K562 (cell line): Measurements from ENCODE around the gene ADM. TPM values are rescaled to one million over a fixed set of nuclear protein-coding genes. Genes with fewer than 3 reads are reported as not detected.
A peak's percentile ranks its signal among the peaks of the same experiment; 100 is the strongest.

ENCODE experiments used
- ATAC-seq: fragments of 200-7000 bp; cut with Tn5 transposase; 3 replicates; pipeline ENCODE4 v1.9.1; 2020; ENCODE audit warnings: moderate library complexity
- BruUV-seq: library from RNA; stranded (reverse); fragments of 400-500 nt; replicated peaks from 2 replicates; lab custom pipeline; 2021; lab: Mats Ljungman, UMichigan
- CTCF ChIA-PET: fragments of 300-600 bp; formaldehyde crosslinking; extraction: SDS; loops from one replicate; lab custom pipeline; 2021; ENCODE audit warnings: low intra/inter-chr PET ratio; lab: Yijun Ruan, JAX
- POLR2A ChIA-PET: fragments of 300-600, 350-650 bp; sonication (Branson Sonifier 250); formaldehyde crosslinking; extraction: SDS; loops from one replicate; lab custom pipeline; 2021; ENCODE audit warnings: antibody characterized with exemption, inconsistent platforms; lab: Yijun Ruan, JAX
- DNase-seq, 4 experiments: peaks; one replicate each; pipeline versions ENCODE4 v3.0.0 to v3.0.0-alpha.2; 2011 to 2018; ENCODE audit warnings: low spot score in 3 of 4, mixed read lengths in 3 of 4; ENCODE audit errors: extremely low read depth in 1 of 4
- FAIRE-seq: peaks from 2 replicates; lab custom pipeline; 2011; peaks lifted over from hg19 to GRCh38; lab: Jason Lieb, UNC
- H2AFZ ChIP-seq: 2 replicates; pipeline ENCODE4 v1.6.0; 2011; ENCODE audit warnings: low read depth, low read length, control low read depth, inconsistent platforms
- H3K27ac ChIP-seq: fragments of 200-600 bp; 3 replicates; pipeline ENCODE4 v1.8.0; 2011; ENCODE audit warnings: low read depth, mild to moderate bottlenecking, control low read depth, inconsistent platforms, low read length, moderate library complexity, mixed read lengths; ENCODE audit errors: extremely low read depth
- H3K27me3 ChIP-seq, 2 experiments: fragments of 300-600 bp in 1 of 2; 2 replicates in 1 of 2; 3 replicates in 1 of 2; pipeline versions ENCODE4 v1.6.0 to v1.8.0; 2011; ENCODE audit warnings: inconsistent platforms in 2 of 2, low read length in 2 of 2, mild to moderate bottlenecking in 1 of 2, mixed read lengths in 1 of 2, moderate library complexity in 1 of 2; ENCODE audit not compliant: control insufficient read depth in 2 of 2, insufficient read depth in 2 of 2
- H3K36me3 ChIP-seq: fragments of 300-600 bp; 3 replicates; pipeline ENCODE4 v1.8.0; 2011; ENCODE audit warnings: mild to moderate bottlenecking, low read length, inconsistent platforms; ENCODE audit not compliant: control insufficient read depth, insufficient read depth
- H3K4me1 ChIP-seq, 2 experiments: fragments of 200-600 bp in 1 of 2; replicated peaks in 1 of 2; 2 replicates in 1 of 2; 3 replicates in 1 of 2; pipeline versions ENCODE4 v1.5.1 to v1.8.0; 2011; ENCODE audit warnings: inconsistent platforms in 2 of 2, low read length in 2 of 2, mild to moderate bottlenecking in 1 of 2, mixed read lengths in 1 of 2, moderate library complexity in 1 of 2; ENCODE audit not compliant: control insufficient read depth in 2 of 2, insufficient read depth in 2 of 2
- H3K4me2 ChIP-seq: 2 replicates; pipeline ENCODE4 v1.6.1; 2011; ENCODE audit warnings: low read length, control low read depth, inconsistent platforms, mixed read lengths; ENCODE audit not compliant: insufficient read depth
- H3K4me3 ChIP-seq: fragments of 200-600 bp; sonication (generic), shearing (Covaris generic); 2 replicates; pipeline ENCODE4 v1.5.1; 2016; ENCODE audit warnings: control low read depth, inconsistent platforms
- H3K79me2 ChIP-seq: fragments of 200-600 bp; 3 replicates; pipeline ENCODE4 v1.8.0; 2011; ENCODE audit warnings: low read length, inconsistent platforms; ENCODE audit not compliant: control insufficient read depth, insufficient read depth
- H3K9ac ChIP-seq, 2 experiments: 2 replicates each; pipeline versions ENCODE4 v1.6.0 to v1.6.1; 2011; ENCODE audit warnings: low read depth in 2 of 2, low read length in 2 of 2, control low read depth in 1 of 2, inconsistent platforms in 1 of 2, mild to moderate bottlenecking in 1 of 2, mixed read lengths in 1 of 2; ENCODE audit not compliant: insufficient read depth in 1 of 2
- H3K9me1 ChIP-seq: one replicate; pipeline ENCODE4 v1.6.0; 2011; ENCODE audit warnings: inconsistent platforms, mild to moderate bottlenecking, low read length, moderate library complexity; ENCODE audit not compliant: control insufficient read depth, insufficient read depth
- H3K9me3 ChIP-seq: replicated peaks from 2 replicates; pipeline ENCODE4 v1.5.1; 2011; ENCODE audit warnings: low read depth, low read length, inconsistent platforms; ENCODE audit not compliant: control insufficient read depth, insufficient read depth
- H4K20me1 ChIP-seq: replicated peaks from 2 replicates; pipeline ENCODE4 v1.6.1; 2011; ENCODE audit warnings: low read length, inconsistent platforms, mixed read lengths; ENCODE audit not compliant: control insufficient read depth, insufficient read depth
- EZH2 ChIP-seq: IDR thresholded peaks from 2 replicates; pipeline ENCODE4 v1.6.1; 2012; ENCODE audit warnings: low read depth, mild to moderate bottlenecking, inconsistent platforms, low read length, borderline replicate concordance
- JUND ChIP-seq, 2 experiments: IDR thresholded peaks; 2 replicates in 1 of 2; 3 replicates in 1 of 2; pipeline ENCODE4 v1.6.1; 2011; ENCODE audit warnings: borderline replicate concordance in 2 of 2, low read depth in 2 of 2, low read length in 2 of 2, improper control_type of control experiment in 1 of 2, missing biosample characterization in 1 of 2, missing genetic modification characterization in 1 of 2, missing genetic modification reagents in 1 of 2
- KAT7 ChIP-seq: sonication (generic); formaldehyde crosslinking; IDR thresholded peaks from 2 replicates; pipeline ENCODE4 v1.8.0; 2022; ENCODE audit warnings: missing genetic modification reagents, mild to moderate bottlenecking, borderline replicate concordance
- KLF13 ChIP-seq: fragments of 450-650 bp; IDR thresholded peaks from 2 replicates; pipeline ENCODE4 v1.6.1; 2016; ENCODE audit warnings: missing genetic modification characterization, low read depth, mild to moderate bottlenecking, missing compliant biosample characterization, moderate library complexity, borderline replicate concordance
- LEF1 ChIP-seq: fragments of 450-650 bp; IDR thresholded peaks from 2 replicates; pipeline ENCODE4 v1.6.1; 2016; ENCODE audit warnings: mild to moderate bottlenecking
- ZNF583 ChIP-seq: fragments of 250-450 bp; sonication (Bioruptor Pico); IDR thresholded peaks from 2 replicates; pipeline ENCODE4 v1.4.0; 2020
- ZNF830 ChIP-seq: fragments of 250-450 bp; sonication (Bioruptor Pico); IDR thresholded peaks from 2 replicates; pipeline ENCODE4 v1.5.0; 2021; ENCODE audit warnings: mild to moderate bottlenecking
- WGBS: fragments of 100-300 bp; shearing (Covaris generic); methylation state at CpG from one replicate; pipeline ENCODE4 v1.1.6; 2016; ENCODE audit warnings: low coverage, mixed read lengths; ENCODE audit not compliant: insufficient coverage; ENCODE audit errors: missing lambda C conversion rate; 5-methylcytosine and 5-hydroxymethylcytosine counted together
- in situ Hi-C: fragments of 300-500 bp; cut with MboI; formaldehyde crosslinking; loops from 4 replicates; pipeline ENCODE4 v1.15.0; 2018; ENCODE audit warnings: inconsistent platforms, mixed read lengths
- intact Hi-C: fragments of 100-400 bp; cut with micrococcal nuclease; formaldehyde crosslinking; loops from 2 replicates; pipeline ENCODE4 v1.14.2; 2022
- polyA plus RNA-seq, 8 experiments: library from polyadenylated mRNA; depleted of rRNA in 4 of 8; stranded (reverse) in 5 of 8; unstranded in 3 of 8; fragments of >200 nt; fragmentation: Nextera tagmentation in 2 of 8; fragmentation: Illumina TruSeq in 1 of 8; extraction: Ambion mirVana in 2 of 8; extraction: Trizol in 1 of 8; gene quantifications; 2 replicates each; pipeline versions ENCODE4 v1.2.1 to v1.2.3, GENCODE V29; 2011 to 2014; ENCODE audit warnings: inconsistent platforms in 1 of 8, missing spikeins in 1 of 8
- total RNA-seq, 7 experiments: library from RNA; depleted of rRNA in 6 of 7; stranded (reverse); fragments of >200 nt in 6 of 7; fragmentation: Illumina TruSeq in 2 of 7; extraction: Trizol in 2 of 7; gene quantifications; 2 replicates each; pipeline versions ENCODE4 v1.2.1 to v1.2.3, GENCODE V29; 2011 to 2021; ENCODE audit warnings: low replicate concordance in 1 of 7
- TF ChIP-seq, protein P1 (sequence below): IDR thresholded peaks from 2 replicates; pipeline ENCODE4 v1.6.1; 2011; ENCODE audit warnings: borderline replicate concordance, low read depth, mild to moderate bottlenecking, moderate library complexity, low read length; ENCODE audit not compliant: insufficient read depth, poor library complexity, severe bottlenecking
- TF ChIP-seq, protein P2 (sequence below): fragments of 250-450 bp; sonication (Bioruptor Pico); IDR thresholded peaks from 2 replicates; pipeline ENCODE4 v1.8.0; 2021; ENCODE audit warnings: borderline replicate concordance, mild to moderate bottlenecking, moderate library complexity; ENCODE audit not compliant: poor library complexity, severe bottlenecking
- TF ChIP-seq, protein P3 (sequence below): fragments of 250-450 bp; sonication (Bioruptor Pico); IDR thresholded peaks from 2 replicates; pipeline ENCODE4 v1.8.0; 2021; ENCODE audit warnings: moderate library complexity, mild to moderate bottlenecking, inconsistent platforms
- TF ChIP-seq, protein P4 (sequence below), 2 experiments: fragments of 450-650 bp in 1 of 2; sonication (generic) in 1 of 2; formaldehyde crosslinking in 1 of 2; IDR thresholded peaks in 1 of 2; conservative IDR thresholded peaks in 1 of 2; 2 replicates each; pipeline versions ENCODE4 v1.6.1 to v1.8.1; 2016 to 2023; ENCODE audit warnings: mild to moderate bottlenecking in 2 of 2, moderate library complexity in 2 of 2, inconsistent platforms in 1 of 2, missing genetic modification reagents in 1 of 2
- TF ChIP-seq, protein P5 (sequence below): fragments of 250-450 bp; sonication (Bioruptor Pico); IDR thresholded peaks from 2 replicates; pipeline ENCODE4 v1.8.0; 2022; ENCODE audit warnings: inconsistent platforms
- TF ChIP-seq, protein P6 (sequence below): sonication (generic); formaldehyde crosslinking; IDR thresholded peaks from 2 replicates; pipeline ENCODE4 v1.8.0; 2022; ENCODE audit warnings: mild to moderate bottlenecking, missing genetic modification reagents

Gene ADM
- total and polyA plus RNA-seq, 9 of the 15 experiments (the other 6 are each of a cell fraction or from before 2014, with no cell fraction given): 0.23 to 0.49 (median 0.32) TPM; not detected in 6

DNA sequence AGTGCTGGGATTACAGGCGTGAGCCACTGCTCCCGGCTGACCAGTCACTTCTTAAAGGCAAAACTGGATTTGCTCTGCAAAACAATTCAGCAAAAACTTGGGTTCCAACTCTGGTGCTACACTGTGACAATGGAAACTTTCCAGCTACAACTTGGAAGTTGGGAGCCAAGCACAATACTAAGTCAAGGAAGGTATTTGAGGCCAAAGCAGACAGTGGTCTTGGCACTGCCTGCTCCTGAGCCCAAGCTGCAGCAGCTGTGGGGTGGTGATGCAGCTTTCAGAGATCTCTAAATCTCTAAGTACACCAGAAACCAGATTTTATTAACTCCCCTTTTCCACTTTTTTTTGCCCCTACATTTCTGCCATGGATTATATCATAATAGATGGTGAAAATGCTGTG lies 17.5 kb downstream of the ADM start:
- Histone ChIP-seq H3K4me2 (peak overlapping the region; percentile 51; the same call in 1 of the 2 replicates), H3K4me3 (no peak overlapping the region), H3K79me2 (no peaks in the 10 kb centered on the region), H3K27ac (no peak overlapping the region), H3K4me1 (peaks cover 0 to 5% of the 10 kb centered on the region in 2 experiments; a peak in 2 of 5 replicates), H3K36me3 (no peaks in the 10 kb centered on the region), H3K9ac (no peak overlapping the region), H3K9me3 (no peaks in the 10 kb centered on the region), H4K20me1 (no peaks in the 10 kb centered on the region; the same call in 1 of the 2 replicates), H3K9me1 (no peaks in the 10 kb centered on the region), H2AFZ (peak overlapping the region; percentile 57), H3K27me3 (peaks cover 0 to 4% of the 10 kb centered on the region in 2 experiments; a peak in 1 of 5 replicates)
- BruUV-seq: no TSS peak
- no peak for DNase-seq
- WGBS: 71% methylated on average over 2 of the region's 2 CpGs
- POLR2A ChIA-PET: no interaction called here
- CTCF ChIA-PET: interaction anchor here (0.6 to 2.1 kb wide), 10 partner anchors 9 to 564 kb away, joined by 3 to 25 read pairs (median 4); no protein-coding TSS in a partner anchor
- in situ Hi-C loops: loop anchor here (25.0 kb wide), 1 partner anchor 460 kb away; no protein-coding TSS in a partner anchor
- ATAC-seq: no peak
- intact Hi-C loops: loop anchor here (2.0 to 5.0 kb wide), 4 partner anchors 45 to 564 kb away; no protein-coding TSS in a partner anchor
- FAIRE-seq: no peak
- TF ChIP-seq KLF13 (tag) (no peak), LEF1 (no peak), KAT7 (CRISPR knock-in tag) (no peak), ZNF830 (CRISPR knock-in tag) (no peak), JUND (IDR thresholded peaks at IDR 0.05; ENCODE audit: borderline replicate concordance, low read depth, low read length) (no peak), JUND (tag; IDR thresholded peaks at IDR 0.05; ENCODE audit: borderline replicate concordance, low read depth, low read length) (no peak), EZH2 (no peak), ZNF583 (CRISPR knock-in tag) (no peak)
- TF ChIP-seq, protein P1, sequence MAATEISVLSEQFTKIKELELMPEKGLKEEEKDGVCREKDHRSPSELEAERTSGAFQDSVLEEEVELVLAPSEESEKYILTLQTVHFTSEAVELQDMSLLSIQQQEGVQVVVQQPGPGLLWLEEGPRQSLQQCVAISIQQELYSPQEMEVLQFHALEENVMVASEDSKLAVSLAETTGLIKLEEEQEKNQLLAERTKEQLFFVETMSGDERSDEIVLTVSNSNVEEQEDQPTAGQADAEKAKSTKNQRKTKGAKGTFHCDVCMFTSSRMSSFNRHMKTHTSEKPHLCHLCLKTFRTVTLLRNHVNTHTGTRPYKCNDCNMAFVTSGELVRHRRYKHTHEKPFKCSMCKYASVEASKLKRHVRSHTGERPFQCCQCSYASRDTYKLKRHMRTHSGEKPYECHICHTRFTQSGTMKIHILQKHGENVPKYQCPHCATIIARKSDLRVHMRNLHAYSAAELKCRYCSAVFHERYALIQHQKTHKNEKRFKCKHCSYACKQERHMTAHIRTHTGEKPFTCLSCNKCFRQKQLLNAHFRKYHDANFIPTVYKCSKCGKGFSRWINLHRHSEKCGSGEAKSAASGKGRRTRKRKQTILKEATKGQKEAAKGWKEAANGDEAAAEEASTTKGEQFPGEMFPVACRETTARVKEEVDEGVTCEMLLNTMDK: no peak
- TF ChIP-seq, protein P2, sequence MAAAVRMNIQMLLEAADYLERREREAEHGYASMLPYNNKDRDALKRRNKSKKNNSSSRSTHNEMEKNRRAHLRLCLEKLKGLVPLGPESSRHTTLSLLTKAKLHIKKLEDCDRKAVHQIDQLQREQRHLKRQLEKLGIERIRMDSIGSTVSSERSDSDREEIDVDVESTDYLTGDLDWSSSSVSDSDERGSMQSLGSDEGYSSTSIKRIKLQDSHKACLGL (CRISPR knock-in tag): no peak
- TF ChIP-seq, protein P3, sequence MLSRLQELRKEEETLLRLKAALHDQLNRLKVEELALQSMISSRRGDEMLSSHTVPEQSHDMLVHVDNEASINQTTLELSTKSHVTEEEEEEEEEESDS: no peak
- TF ChIP-seq, protein P4, sequence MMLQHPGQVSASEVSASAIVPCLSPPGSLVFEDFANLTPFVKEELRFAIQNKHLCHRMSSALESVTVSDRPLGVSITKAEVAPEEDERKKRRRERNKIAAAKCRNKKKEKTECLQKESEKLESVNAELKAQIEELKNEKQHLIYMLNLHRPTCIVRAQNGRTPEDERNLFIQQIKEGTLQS (IDR thresholded peaks at IDR 0.05): no peak
- TF ChIP-seq, protein P4 (CRISPR knock-in tag; conservative IDR thresholded peaks at IDR 0.05): no peak
- TF ChIP-seq, protein P5, sequence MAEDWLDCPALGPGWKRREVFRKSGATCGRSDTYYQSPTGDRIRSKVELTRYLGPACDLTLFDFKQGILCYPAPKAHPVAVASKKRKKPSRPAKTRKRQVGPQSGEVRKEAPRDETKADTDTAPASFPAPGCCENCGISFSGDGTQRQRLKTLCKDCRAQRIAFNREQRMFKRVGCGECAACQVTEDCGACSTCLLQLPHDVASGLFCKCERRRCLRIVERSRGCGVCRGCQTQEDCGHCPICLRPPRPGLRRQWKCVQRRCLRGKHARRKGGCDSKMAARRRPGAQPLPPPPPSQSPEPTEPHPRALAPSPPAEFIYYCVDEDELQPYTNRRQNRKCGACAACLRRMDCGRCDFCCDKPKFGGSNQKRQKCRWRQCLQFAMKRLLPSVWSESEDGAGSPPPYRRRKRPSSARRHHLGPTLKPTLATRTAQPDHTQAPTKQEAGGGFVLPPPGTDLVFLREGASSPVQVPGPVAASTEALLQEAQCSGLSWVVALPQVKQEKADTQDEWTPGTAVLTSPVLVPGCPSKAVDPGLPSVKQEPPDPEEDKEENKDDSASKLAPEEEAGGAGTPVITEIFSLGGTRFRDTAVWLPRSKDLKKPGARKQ (CRISPR knock-in tag): no peak
- TF ChIP-seq, protein P6, sequence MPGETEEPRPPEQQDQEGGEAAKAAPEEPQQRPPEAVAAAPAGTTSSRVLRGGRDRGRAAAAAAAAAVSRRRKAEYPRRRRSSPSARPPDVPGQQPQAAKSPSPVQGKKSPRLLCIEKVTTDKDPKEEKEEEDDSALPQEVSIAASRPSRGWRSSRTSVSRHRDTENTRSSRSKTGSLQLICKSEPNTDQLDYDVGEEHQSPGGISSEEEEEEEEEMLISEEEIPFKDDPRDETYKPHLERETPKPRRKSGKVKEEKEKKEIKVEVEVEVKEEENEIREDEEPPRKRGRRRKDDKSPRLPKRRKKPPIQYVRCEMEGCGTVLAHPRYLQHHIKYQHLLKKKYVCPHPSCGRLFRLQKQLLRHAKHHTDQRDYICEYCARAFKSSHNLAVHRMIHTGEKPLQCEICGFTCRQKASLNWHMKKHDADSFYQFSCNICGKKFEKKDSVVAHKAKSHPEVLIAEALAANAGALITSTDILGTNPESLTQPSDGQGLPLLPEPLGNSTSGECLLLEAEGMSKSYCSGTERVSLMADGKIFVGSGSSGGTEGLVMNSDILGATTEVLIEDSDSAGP (CRISPR knock-in tag): no peak
